Fibroblast of villous mesenchyme (primary cell): ENCODE data around the gene SLC38A2. TPM values are rescaled to one million over a fixed set of nuclear protein-coding genes. Genes with fewer than 3 reads are reported as not detected.

Experiments
- DNase-seq: peaks from one replicate; pipeline ENCODE4 v3.0.0-alpha.2; 2010; ENCODE audit warnings: low read depth
- H3K4me3 ChIP-seq: 2 replicates; pipeline ENCODE4 v1.5.1; 2011; ENCODE audit warnings: low read depth, mild to moderate bottlenecking, low read length
- total RNA-seq: library from RNA; depleted of rRNA; stranded (reverse); fragments of >200 nt; gene quantifications from 2 replicates; pipeline ENCODE4 v1.2.3, GENCODE V29; 2012
- TF ChIP-seq, protein P1 (sequence below): IDR thresholded peaks from 2 replicates; pipeline ENCODE4 v1.5.1; 2012; ENCODE audit warnings: low read depth, mild to moderate bottlenecking, low read length; ENCODE audit not compliant: insufficient read depth

The SLC38A2 gene
- total RNA-seq, 1 donor, result 1,547 TPM

DNA sequence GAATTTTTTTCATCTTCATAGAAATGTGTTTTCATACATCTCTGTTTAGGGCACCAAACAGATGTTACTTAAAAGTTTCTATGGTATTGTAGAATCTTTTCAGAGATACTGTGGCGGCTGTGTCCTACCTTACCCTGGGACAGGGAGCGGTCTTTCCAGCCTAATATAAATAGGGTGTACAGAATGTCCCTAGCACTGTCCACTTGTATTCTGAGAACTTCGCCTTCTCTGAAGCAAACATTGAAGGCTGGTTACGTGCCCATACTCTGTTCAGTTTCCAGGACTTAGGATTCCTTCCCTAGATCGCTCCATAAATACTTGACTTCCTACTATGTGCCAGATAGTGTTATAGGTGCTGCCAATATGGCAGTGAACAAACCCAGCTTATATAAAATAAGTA, 24.3 kb upstream of the SLC38A2 start:
- DNase-seq, result no peak
- TF ChIP-seq, protein P1, sequence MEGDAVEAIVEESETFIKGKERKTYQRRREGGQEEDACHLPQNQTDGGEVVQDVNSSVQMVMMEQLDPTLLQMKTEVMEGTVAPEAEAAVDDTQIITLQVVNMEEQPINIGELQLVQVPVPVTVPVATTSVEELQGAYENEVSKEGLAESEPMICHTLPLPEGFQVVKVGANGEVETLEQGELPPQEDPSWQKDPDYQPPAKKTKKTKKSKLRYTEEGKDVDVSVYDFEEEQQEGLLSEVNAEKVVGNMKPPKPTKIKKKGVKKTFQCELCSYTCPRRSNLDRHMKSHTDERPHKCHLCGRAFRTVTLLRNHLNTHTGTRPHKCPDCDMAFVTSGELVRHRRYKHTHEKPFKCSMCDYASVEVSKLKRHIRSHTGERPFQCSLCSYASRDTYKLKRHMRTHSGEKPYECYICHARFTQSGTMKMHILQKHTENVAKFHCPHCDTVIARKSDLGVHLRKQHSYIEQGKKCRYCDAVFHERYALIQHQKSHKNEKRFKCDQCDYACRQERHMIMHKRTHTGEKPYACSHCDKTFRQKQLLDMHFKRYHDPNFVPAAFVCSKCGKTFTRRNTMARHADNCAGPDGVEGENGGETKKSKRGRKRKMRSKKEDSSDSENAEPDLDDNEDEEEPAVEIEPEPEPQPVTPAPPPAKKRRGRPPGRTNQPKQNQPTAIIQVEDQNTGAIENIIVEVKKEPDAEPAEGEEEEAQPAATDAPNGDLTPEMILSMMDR, result no peak

DNA sequence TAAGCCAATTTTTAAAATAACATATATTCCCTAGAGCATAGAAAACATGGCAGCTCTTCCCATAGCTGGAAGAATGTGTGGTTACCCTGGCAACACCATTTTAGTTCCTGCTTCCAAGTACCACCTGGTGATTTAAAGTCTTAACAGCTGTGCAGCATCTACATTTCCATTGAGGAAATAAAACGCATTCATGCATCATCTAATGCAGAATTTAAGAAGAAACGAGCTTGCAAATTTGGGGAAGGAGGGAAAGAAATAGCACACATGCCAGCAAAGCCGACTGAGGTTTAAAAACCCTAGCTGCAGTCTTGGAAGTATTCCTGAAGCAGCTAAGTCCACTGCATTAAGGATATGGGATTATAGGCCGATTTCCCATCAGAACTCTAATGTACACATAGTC, 22.8 kb upstream of the SLC38A2 start:
- H3K4me3 ChIP-seq, result no peak overlapping the region
- DNase-seq, result no peak
- TF ChIP-seq, protein P1, result no peak

More for the DNA sequence above, 24.3 kb upstream of the SLC38A2 start:
- H3K4me3 ChIP-seq, result no peak overlapping the region

DNA sequence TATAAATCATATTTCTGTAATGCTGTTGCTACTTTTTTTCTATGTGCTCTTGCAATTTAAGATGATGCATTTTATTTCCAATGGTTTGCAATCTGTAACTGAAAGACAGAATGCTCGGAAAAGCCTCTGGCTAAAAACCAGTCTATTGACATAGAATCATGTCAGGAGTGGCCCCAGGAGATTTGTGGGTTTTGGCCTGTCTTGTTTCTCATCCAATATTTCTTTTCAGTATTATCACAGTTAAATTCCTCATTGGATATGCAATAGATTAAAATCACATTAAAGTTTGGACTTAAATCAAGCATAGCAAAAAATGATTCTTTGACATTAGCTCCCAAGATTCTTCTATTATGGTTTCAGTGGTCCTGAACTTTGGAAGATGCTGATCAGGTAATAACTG, 19.1 kb upstream of the SLC38A2 start:
- TF ChIP-seq, protein P1, result no peak
- peak; percentile 35 for DNase-seq
- no peak overlapping the region for H3K4me3 ChIP-seq

GRCh38 chr12:46390881-46391280, 18.3 kb upstream of the SLC38A2 start:
- TF ChIP-seq, protein P1, result no peak
- no peak overlapping the region for H3K4me3 ChIP-seq
- no peak for DNase-seq

GRCh38 chr12:46390304-46390703, 17.7 kb upstream of the SLC38A2 start:
- TF ChIP-seq, protein P1, result no peak
- H3K4me3 ChIP-seq, result no peak overlapping the region
- DNase-seq, result no peak

- no peak overlapping the region for H3K4me3 ChIP-seq
- DNase-seq, result peak; percentile 98
- TF ChIP-seq, protein P1, result no peak
These were observed 16.6 kb upstream of the SLC38A2 start for GRCh38 chr12:46389031-46389616.
